B cell (primary cell): ENCODE measurements around the gene SMTNL2. TPM values are rescaled to one million over a fixed set of nuclear protein-coding genes. Genes with fewer than 3 reads are reported as not detected.

Experiments used
- ATAC-seq: fragments of 200-7000 bp; cut with Tn5 transposase; one replicate; pipeline ENCODE4 v1.10.0; 2021; ENCODE audit warnings: low read depth, mild to moderate bottlenecking, moderate number of reproducible peaks, moderate library complexity
- CTCF ChIA-PET: fragments of 350-600 bp; sonication (Branson Sonifier 250); formaldehyde crosslinking; loops from one replicate; lab custom pipeline; 2021; ENCODE audit warnings: antibody characterized with exemption, inconsistent platforms; lab: Charles Lee
- POLR2A ChIA-PET: fragments of 350-600 bp; sonication (Branson Sonifier 250); formaldehyde crosslinking; loops from one replicate; lab custom pipeline; 2021; ENCODE audit warnings: antibody characterized with exemption; lab: Charles Lee
- DNase-seq: peaks from one replicate; pipeline ENCODE4 v3.0.0; 2013
- H2AFZ ChIP-seq: 2 replicates; pipeline ENCODE4 v1.6.1; 2012; ENCODE audit warnings: mild to moderate bottlenecking, low read depth, low read length; ENCODE audit not compliant: insufficient read depth, poor library complexity, severe bottlenecking
- H3K27ac ChIP-seq, 2 donors: 1 replicate in 1 of 2; 2 replicates in 1 of 2; pipeline ENCODE4 v1.5.1; 2012 to 2013; ENCODE audit warnings: low read length in 2 of 2, mild to moderate bottlenecking in 2 of 2, moderate library complexity in 1 of 2
- H3K27me3 ChIP-seq, 4 experiments: fragments of 200-600 bp in 1 of 4; sonication (generic) in 1 of 4; replicated peaks in 1 of 4; 1 replicate in 2 of 4; 2 replicates in 2 of 4; pipeline versions ENCODE4 v1.6.1 to v1.7.0; 2013 to 2016; ENCODE audit warnings: low read length in 3 of 4, mild to moderate bottlenecking in 2 of 4, mixed read lengths in 1 of 4, moderate library complexity in 1 of 4; ENCODE audit not compliant: insufficient read depth in 4 of 4, control insufficient read depth in 3 of 4; ENCODE audit errors: control extremely low read depth in 1 of 4
- H3K36me3 ChIP-seq, 2 experiments: replicated peaks in 1 of 2; 1 replicate in 1 of 2; 2 replicates in 1 of 2; pipeline versions ENCODE4 v1.6.1 to v1.7.1; 2013; ENCODE audit warnings: low read length in 1 of 2; ENCODE audit not compliant: insufficient read depth in 2 of 2, control insufficient read depth in 1 of 2; ENCODE audit errors: control extremely low read depth in 1 of 2, extremely low read depth in 1 of 2
- H3K4me1 ChIP-seq, 2 donors: fragments of 200-600 bp in 1 of 2; sonication (generic) in 1 of 2; 1 replicate in 1 of 2; 2 replicates in 1 of 2; pipeline versions ENCODE4 v1.5.1 to v1.6.1; 2013 to 2017; ENCODE audit warnings: low read length in 2 of 2; ENCODE audit not compliant: control insufficient read depth in 2 of 2, insufficient read depth in 2 of 2
- H3K4me2 ChIP-seq: replicated peaks from 2 replicates; pipeline ENCODE3; 2012; ENCODE audit warnings: mild to moderate bottlenecking, low read depth, low read length; ENCODE audit not compliant: poor library complexity, severe bottlenecking
- H3K4me3 ChIP-seq, 5 experiments: fragments of 200-600 bp in 1 of 5; sonication (generic) in 1 of 5; 1 replicate in 3 of 5; 2 replicates in 2 of 5; pipeline versions ENCODE4 v1.5.1 to v1.7.0; 2011 to 2016; ENCODE audit warnings: low read length in 4 of 5, mild to moderate bottlenecking in 4 of 5, low read depth in 2 of 5, control low read depth in 1 of 5, moderate library complexity in 1 of 5; ENCODE audit not compliant: insufficient read depth in 1 of 5; ENCODE audit errors: control extremely low read depth in 1 of 5, extremely low read depth in 1 of 5
- H3K79me2 ChIP-seq: fragments of 200-600 bp; sonication (generic); one replicate; pipeline ENCODE4 v1.6.0; 2016; ENCODE audit warnings: low read length; ENCODE audit not compliant: control insufficient read depth, insufficient read depth
- H3K9ac ChIP-seq: fragments of 200-600 bp; sonication (generic); 2 replicates; pipeline ENCODE4 v1.6.1; 2017; ENCODE audit warnings: mild to moderate bottlenecking, low read length, moderate library complexity
- H3K9me3 ChIP-seq, 3 donors: one replicate each; pipeline versions ENCODE4 v1.6.1 to v1.7.1; 2013; ENCODE audit warnings: low read length in 2 of 3; ENCODE audit not compliant: control insufficient read depth in 2 of 3, insufficient read depth in 1 of 3; ENCODE audit errors: control extremely low read depth in 1 of 3
- H4K20me1 ChIP-seq: 2 replicates; pipeline ENCODE4 v1.6.0; 2012; ENCODE audit warnings: mild to moderate bottlenecking, low read length; ENCODE audit not compliant: insufficient read depth, control insufficient read depth, poor library complexity, severe bottlenecking
- H3K27ac Mint-ChIP-seq: one replicate; pipeline ENCODE4 v1.8.0; 2021; ENCODE audit warnings: mixed read lengths
- H3K27me3 Mint-ChIP-seq: one replicate; pipeline ENCODE4 v1.8.0; 2021; ENCODE audit warnings: mixed read lengths
- H3K4me1 Mint-ChIP-seq: one replicate; pipeline ENCODE4 v1.8.0; 2021; ENCODE audit warnings: mixed read lengths
- H3K4me3 Mint-ChIP-seq: one replicate; pipeline ENCODE4 v1.8.0; 2021; ENCODE audit warnings: mixed read lengths
- H3K9me3 Mint-ChIP-seq: one replicate; pipeline ENCODE4 v1.8.0; 2022; ENCODE audit warnings: mixed read lengths; ENCODE audit not compliant: insufficient read depth
- EZH2 ChIP-seq: IDR thresholded peaks from 2 replicates; pipeline ENCODE4 v1.6.1; 2012; ENCODE audit warnings: borderline replicate concordance, low read depth, mild to moderate bottlenecking, moderate library complexity, low read length; ENCODE audit not compliant: insufficient read depth, poor library complexity, severe bottlenecking
- WGBS: methylation state at CpG from one replicate; pipeline ENCODE4 v1.1.5; 2013; ENCODE audit warnings: missing lambda C conversion rate; ENCODE audit not compliant: insufficient coverage; 5-methylcytosine and 5-hydroxymethylcytosine counted together
- intact Hi-C: fragments of 100-400 bp; cut with micrococcal nuclease; formaldehyde crosslinking; loops from one replicate; pipeline ENCODE4 v1.10.0; 2022
- polyA plus RNA-seq: library from polyadenylated mRNA; depleted of rRNA; stranded (reverse); fragments of >200 nt; gene quantifications from 2 replicates; pipeline ENCODE4 v1.2.3, GENCODE V29; 2012
- total RNA-seq, 2 donors: library from RNA; stranded (reverse); fragments of 120-200 nt in 1 of 2; gene quantifications; 1 replicate in 1 of 2; 2 replicates in 1 of 2; pipeline versions ENCODE4 v1.2.3 to v1.2.4, GENCODE V29; 2013 to 2022
- TF ChIP-seq, protein P1 (sequence below): fragments of 200-600 bp; IDR thresholded peaks from one replicate; pipeline ENCODE4 v1.8.0; 2022; ENCODE audit warnings: antibody characterized with exemption, mild to moderate bottlenecking

Gene SMTNL2
- total and polyA plus RNA-seq, 2 donors (not counting 1 experiment from before 2014, with no cell fraction given): not detected

GRCh38 chr17:4565209-4566141 lies 18.9 kb upstream of the SMTNL2 start:
- ChIA-PET POLR2A (interaction anchor here (1.5 kb wide), 1 partner anchor 10 kb away, joined by 5 read pairs; the partner anchor contains the start of gene MYBBP1A), CTCF (interaction anchor here (0.7 to 5.1 kb wide), 14 partner anchors 10 to 343 kb away, joined by 3 to 65 read pairs (median 5); partner anchors contain the start of gene MYBBP1A)
- no peaks in the 10 kb centered on the region for H3K9me3 ChIP-seq
- peak; percentile 71 for DNase-seq
- H3K4me1 Mint-ChIP-seq: peaks cover 25% of the 10 kb centered on the region
- H3K79me2 ChIP-seq: no peaks in the 10 kb centered on the region
- no peaks in the 10 kb centered on the region for H3K27me3 Mint-ChIP-seq
- peak overlapping the region; percentile 71 for H2AFZ ChIP-seq
- intact Hi-C loops: loop anchor here (1.0 to 10.0 kb wide), 6 partner anchors 10 to 351 kb away; partner anchors contain the start of genes CHRNE, MYBBP1A, PELP1 and PSMB6
- no peaks in the 10 kb centered on the region for H3K27me3 ChIP-seq
- H3K4me1 ChIP-seq: peaks cover 14 to 19% of the 10 kb centered on the region in 2 donors
- WGBS: 40% methylated on average over 14 of the region's 16 CpGs
- no peak overlapping the region for H3K27ac Mint-ChIP-seq
- no peak for TF ChIP-seq EZH2
- TF ChIP-seq, protein P1, sequence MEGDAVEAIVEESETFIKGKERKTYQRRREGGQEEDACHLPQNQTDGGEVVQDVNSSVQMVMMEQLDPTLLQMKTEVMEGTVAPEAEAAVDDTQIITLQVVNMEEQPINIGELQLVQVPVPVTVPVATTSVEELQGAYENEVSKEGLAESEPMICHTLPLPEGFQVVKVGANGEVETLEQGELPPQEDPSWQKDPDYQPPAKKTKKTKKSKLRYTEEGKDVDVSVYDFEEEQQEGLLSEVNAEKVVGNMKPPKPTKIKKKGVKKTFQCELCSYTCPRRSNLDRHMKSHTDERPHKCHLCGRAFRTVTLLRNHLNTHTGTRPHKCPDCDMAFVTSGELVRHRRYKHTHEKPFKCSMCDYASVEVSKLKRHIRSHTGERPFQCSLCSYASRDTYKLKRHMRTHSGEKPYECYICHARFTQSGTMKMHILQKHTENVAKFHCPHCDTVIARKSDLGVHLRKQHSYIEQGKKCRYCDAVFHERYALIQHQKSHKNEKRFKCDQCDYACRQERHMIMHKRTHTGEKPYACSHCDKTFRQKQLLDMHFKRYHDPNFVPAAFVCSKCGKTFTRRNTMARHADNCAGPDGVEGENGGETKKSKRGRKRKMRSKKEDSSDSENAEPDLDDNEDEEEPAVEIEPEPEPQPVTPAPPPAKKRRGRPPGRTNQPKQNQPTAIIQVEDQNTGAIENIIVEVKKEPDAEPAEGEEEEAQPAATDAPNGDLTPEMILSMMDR: peak; percentile 92
- no peak overlapping the region for H3K4me3 ChIP-seq
- peak overlapping the region; percentile 68 for H3K4me2 ChIP-seq
- H3K4me3 Mint-ChIP-seq: peak overlapping the region; percentile 73
- no peaks in the 10 kb centered on the region for H3K36me3 ChIP-seq
- H4K20me1 ChIP-seq: no peaks in the 10 kb centered on the region
- ATAC-seq: peak; percentile 74
- no peak overlapping the region for H3K9ac ChIP-seq
- H3K27ac ChIP-seq: no peak overlapping the region
- H3K9me3 Mint-ChIP-seq: no peaks in the 10 kb centered on the region
